Nephron progenitor cell (in vitro differentiated cells): ENCODE results near the gene LLGL1.

Source experiments
- DNase-seq: peaks from one replicate; pipeline ENCODE4 v3.0.0; 2021
- H3K27ac Mint-ChIP-seq: 2 replicates; pipeline ENCODE4 v1.8.0; 2021; ENCODE audit warnings: mild to moderate bottlenecking, moderate library complexity, mixed read lengths
- H3K27me3 Mint-ChIP-seq: 2 replicates; pipeline ENCODE4 v1.8.0; 2021; ENCODE audit warnings: mild to moderate bottlenecking, low read depth, mixed read lengths; ENCODE audit not compliant: poor library complexity
- H3K36me3 Mint-ChIP-seq: 2 replicates; pipeline ENCODE4 v1.8.0; 2021; ENCODE audit warnings: low read depth, mixed read lengths
- H3K4me1 Mint-ChIP-seq: 2 replicates; pipeline ENCODE4 v1.8.0; 2021; ENCODE audit warnings: mixed read lengths
- H3K4me3 Mint-ChIP-seq: 2 replicates; pipeline ENCODE4 v1.8.0; 2021; ENCODE audit warnings: mild to moderate bottlenecking, moderate library complexity, mixed read lengths
- H3K9me3 Mint-ChIP-seq: 2 replicates; pipeline ENCODE4 v1.8.0; 2021; ENCODE audit warnings: mild to moderate bottlenecking, moderate library complexity, mixed read lengths
- TF ChIP-seq, protein P1 (sequence below): fragments of 200-600 bp; sonication (generic); IDR thresholded peaks from 2 replicates; pipeline ENCODE4 v1.5.0; 2021; ENCODE audit warnings: antibody characterized with exemption

The LLGL1 gene

DNA sequence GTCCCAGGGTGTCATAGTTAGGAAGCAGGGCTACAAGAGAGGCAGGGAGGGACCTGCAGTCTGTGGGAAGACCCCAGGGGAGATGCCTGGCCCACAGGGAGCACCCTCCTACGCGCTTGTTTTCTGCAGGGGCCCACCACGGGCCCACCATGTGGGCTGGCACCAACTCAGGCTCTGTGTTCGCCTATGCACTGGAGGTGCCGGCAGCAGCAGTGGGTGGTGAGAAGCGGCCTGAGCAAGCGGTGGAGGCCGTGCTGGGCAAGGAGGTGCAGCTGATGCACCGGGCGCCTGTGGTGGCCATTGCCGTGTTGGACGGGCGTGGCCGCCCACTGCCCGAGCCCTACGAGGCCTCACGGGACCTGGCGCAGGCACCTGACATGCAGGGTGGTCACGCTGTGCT is 15.0 kb downstream of the LLGL1 start:
- H3K4me3 Mint-ChIP-seq = no peak overlapping the region
- DNase-seq = no peak
- H3K9me3 Mint-ChIP-seq = no peaks in the 10 kb centered on the region
- no peak overlapping the region for H3K27ac Mint-ChIP-seq
- peaks cover 34% of the 10 kb centered on the region for H3K36me3 Mint-ChIP-seq
- TF ChIP-seq, protein P1, sequence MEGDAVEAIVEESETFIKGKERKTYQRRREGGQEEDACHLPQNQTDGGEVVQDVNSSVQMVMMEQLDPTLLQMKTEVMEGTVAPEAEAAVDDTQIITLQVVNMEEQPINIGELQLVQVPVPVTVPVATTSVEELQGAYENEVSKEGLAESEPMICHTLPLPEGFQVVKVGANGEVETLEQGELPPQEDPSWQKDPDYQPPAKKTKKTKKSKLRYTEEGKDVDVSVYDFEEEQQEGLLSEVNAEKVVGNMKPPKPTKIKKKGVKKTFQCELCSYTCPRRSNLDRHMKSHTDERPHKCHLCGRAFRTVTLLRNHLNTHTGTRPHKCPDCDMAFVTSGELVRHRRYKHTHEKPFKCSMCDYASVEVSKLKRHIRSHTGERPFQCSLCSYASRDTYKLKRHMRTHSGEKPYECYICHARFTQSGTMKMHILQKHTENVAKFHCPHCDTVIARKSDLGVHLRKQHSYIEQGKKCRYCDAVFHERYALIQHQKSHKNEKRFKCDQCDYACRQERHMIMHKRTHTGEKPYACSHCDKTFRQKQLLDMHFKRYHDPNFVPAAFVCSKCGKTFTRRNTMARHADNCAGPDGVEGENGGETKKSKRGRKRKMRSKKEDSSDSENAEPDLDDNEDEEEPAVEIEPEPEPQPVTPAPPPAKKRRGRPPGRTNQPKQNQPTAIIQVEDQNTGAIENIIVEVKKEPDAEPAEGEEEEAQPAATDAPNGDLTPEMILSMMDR = no peak
- H3K27me3 Mint-ChIP-seq = no peaks in the 10 kb centered on the region
- H3K4me1 Mint-ChIP-seq = peaks cover 4% of the 10 kb centered on the region

DNA sequence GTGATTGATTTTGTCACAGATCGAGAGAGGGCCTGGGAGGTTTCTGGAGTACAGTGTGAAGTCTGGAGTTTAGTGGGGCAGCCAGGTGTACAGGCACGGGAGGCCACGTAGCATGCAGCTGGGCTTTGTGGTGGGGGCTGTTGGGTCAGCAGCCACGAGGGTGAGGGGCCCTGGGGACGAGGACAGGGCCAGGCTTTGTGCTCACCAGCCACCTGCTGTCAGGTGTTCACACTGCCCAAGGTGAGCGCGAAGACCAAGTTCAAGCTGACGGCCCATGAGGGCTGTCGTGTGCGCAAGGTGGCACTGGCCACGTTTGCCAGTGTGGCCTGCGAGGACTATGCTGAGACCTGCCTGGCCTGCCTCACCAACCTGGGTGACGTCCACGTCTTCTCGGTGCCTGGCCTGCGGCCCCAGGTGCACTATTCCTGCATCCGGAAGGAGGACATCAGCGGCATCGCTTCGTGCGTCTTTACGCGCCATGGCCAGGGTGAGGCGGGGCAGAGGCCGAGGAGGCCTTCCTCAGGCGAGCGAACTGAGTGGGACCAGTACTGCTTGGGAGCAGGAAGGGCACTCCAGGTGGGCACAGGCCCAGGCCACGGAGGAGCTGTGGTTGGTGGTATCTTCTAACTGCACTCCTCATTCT is 15.9 kb downstream of the LLGL1 start:
- H3K36me3 Mint-ChIP-seq = peaks cover 29% of the 10 kb centered on the region
- no peak overlapping the region for H3K27ac Mint-ChIP-seq
- DNase-seq = no peak
- no peaks in the 10 kb centered on the region for H3K9me3 Mint-ChIP-seq
- TF ChIP-seq, protein P1 = no peak
- H3K4me3 Mint-ChIP-seq = no peak overlapping the region
- H3K27me3 Mint-ChIP-seq = no peaks in the 10 kb centered on the region
- no peaks in the 10 kb centered on the region for H3K4me1 Mint-ChIP-seq

GRCh38 chr17:18245038-18245776 is 19.8 kb downstream of the LLGL1 start:
- peaks cover 4% of the 10 kb centered on the region for H3K27me3 Mint-ChIP-seq
- DNase-seq = no peak
- H3K9me3 Mint-ChIP-seq = no peaks in the 10 kb centered on the region
- H3K36me3 Mint-ChIP-seq = peaks cover 15% of the 10 kb centered on the region
- peak overlapping the region; percentile 19 for H3K27ac Mint-ChIP-seq
- peaks cover 16% of the 10 kb centered on the region for H3K4me1 Mint-ChIP-seq
- no peak overlapping the region for H3K4me3 Mint-ChIP-seq
- TF ChIP-seq, protein P1 = no peak

DNA sequence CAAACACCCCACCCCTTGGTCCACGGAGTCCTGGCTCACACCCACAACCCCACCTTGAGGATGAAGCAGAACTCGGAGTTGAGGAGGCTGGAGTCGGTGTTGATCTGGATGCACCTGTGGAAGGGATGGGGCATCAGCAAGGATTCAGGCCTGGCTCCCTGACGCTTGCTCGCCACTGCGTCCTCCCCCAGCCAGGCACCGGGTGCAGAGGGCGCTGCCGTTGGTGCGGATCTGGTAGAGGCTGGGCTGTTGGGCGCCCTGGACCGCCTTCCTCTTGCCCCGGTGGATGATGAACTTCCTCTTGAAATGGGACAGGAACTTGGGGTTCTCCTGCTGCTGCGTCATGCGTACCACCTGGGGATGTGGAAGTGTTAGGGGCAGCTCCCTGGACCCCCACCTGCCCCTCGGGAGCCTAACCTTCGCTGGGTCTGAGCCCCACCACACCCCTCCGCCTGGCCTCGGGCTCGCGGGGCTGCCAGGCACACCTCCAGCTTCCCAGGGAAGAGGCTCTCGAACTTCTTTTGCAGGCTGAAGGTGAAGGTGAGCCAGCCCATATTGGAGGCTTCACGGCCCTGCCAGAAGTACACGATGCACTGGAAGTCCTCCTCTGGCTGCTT is 20.8 kb downstream of the LLGL1 start:
- H3K27ac Mint-ChIP-seq = no peak overlapping the region
- TF ChIP-seq, protein P1 = no peak
- no peak for DNase-seq
- peaks cover 4% of the 10 kb centered on the region for H3K27me3 Mint-ChIP-seq
- H3K4me3 Mint-ChIP-seq = no peak overlapping the region
- peaks cover 16% of the 10 kb centered on the region for H3K4me1 Mint-ChIP-seq
- H3K36me3 Mint-ChIP-seq = peaks cover 23% of the 10 kb centered on the region
- H3K9me3 Mint-ChIP-seq = no peaks in the 10 kb centered on the region

DNA sequence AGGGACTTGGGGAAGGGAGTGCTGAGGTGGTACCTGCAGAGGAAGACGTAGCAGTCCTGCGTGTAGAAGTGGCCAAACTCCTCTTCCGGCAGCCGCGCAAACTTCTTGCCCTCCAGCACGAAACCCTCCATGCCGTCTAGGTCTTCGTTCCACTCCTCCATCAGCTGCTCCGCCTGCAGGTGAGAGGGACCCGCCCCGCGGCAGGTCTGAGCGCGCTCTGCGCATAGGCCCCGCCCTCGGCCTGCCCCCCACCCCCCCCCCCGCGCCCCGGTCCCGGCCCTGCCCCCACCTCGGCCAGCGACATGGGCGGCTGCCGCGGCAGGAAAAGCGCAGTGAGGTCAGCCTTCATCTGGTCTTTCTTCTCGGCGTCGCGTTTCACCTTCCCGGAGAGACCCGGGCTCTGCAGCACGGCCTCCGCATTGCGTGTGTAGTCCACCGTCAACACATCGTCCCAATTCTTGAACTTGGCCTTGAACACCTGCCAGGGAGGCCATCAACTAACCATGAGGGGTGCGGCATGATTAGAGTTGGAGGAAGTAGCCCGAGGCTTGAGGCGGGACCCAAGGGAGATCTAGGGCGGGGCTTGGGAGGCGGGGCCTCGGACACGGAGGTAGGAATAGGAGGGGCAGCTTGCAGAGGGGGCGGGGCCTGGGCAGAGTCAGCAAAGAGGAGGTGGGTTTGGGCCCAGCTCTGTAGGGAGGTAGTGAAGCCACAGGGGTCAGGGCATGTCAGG is 21.6 kb downstream of the LLGL1 start:
- peaks cover 16% of the 10 kb centered on the region for H3K4me1 Mint-ChIP-seq
- peak overlapping the region; percentile 78 for H3K27ac Mint-ChIP-seq
- no peaks in the 10 kb centered on the region for H3K9me3 Mint-ChIP-seq
- DNase-seq = peak; percentile 81
- H3K36me3 Mint-ChIP-seq = peaks cover 23% of the 10 kb centered on the region
- H3K4me3 Mint-ChIP-seq = peak overlapping the region; percentile 83
- TF ChIP-seq, protein P1 = no peak
- H3K27me3 Mint-ChIP-seq = peaks cover 4% of the 10 kb centered on the region
